ENCODE data around the gene USP3. TPM values are rescaled to one million over a fixed set of nuclear protein-coding genes. Genes with fewer than 3 reads are reported as not detected.

USP3 gene, protein sequence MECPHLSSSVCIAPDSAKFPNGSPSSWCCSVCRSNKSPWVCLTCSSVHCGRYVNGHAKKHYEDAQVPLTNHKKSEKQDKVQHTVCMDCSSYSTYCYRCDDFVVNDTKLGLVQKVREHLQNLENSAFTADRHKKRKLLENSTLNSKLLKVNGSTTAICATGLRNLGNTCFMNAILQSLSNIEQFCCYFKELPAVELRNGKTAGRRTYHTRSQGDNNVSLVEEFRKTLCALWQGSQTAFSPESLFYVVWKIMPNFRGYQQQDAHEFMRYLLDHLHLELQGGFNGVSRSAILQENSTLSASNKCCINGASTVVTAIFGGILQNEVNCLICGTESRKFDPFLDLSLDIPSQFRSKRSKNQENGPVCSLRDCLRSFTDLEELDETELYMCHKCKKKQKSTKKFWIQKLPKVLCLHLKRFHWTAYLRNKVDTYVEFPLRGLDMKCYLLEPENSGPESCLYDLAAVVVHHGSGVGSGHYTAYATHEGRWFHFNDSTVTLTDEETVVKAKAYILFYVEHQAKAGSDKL
- total RNA-seq (10 to 100 TPM; 41.5 to 76.0 (median 62.9) TPM), polyA plus RNA-seq (10 to 100 TPM; 21.1 to 35.9 TPM)
- long read RNA-seq, donor 1, full-length matches to known transcripts: 47 of 86 reads
- long read RNA-seq, donor 1, partial matches to known transcripts: 18 of 86 reads
- long read RNA-seq, donor 1, other reads (novel, unspliced or antisense): 21 of 86 reads
- long read RNA-seq, donor 2, partial matches to known transcripts: 0 of 5 reads
- long read RNA-seq, donor 2, other reads (novel, unspliced or antisense): 0 of 5 reads
- long read RNA-seq, donor 3, full-length matches to known transcripts: 47 of 60 reads
- long read RNA-seq, donor 3, partial matches to known transcripts: 2 of 60 reads
- long read RNA-seq, donor 3, other reads (novel, unspliced or antisense): 11 of 60 reads

DNA sequence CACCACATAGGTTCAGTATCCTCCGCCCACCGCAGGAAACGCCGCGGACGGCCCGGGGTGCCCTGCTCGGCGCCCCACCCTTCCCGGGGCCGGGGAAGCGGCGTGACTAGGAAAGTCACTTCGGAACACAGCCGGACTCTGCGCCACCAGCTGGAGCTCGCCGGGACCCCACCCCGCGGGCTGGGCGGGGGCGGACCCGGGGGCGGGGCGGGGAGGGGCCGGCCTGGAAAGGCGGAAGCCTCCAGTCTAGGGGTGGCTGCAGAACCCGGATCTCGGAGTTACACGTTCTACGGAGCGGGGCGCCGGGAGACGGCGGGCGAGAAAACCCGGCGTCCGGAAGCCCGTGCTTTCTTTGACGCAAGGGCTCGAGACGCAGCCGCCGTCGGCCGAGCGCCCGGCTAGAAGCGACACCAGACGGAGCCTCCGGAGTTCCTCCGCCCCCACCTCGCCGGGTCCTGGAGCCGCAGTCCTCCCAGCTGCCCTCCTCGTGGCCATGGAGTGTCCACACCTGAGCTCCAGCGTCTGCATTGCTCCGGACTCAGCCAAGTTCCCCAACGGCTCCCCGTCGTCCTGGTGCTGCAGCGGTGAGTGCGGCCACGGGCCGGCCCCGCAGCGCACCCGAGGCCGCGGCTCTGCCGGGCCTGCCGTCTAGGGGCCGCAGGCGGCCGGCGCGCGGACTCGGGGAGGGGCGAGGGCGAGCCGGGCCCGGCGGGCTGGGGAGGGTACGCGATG, at the start of gene USP3:
TSS of gene USP3 (plus strand) at position 347 of the 732 bp plus-strand sequence. CDS start at position 494, 147 bp downstream.
- peak within 1 kb of the TSS; percentile 91 to 97 for H3K27ac ChIP-seq
- TF ChIP-seq EP300 (IDR thresholded peaks at IDR 0.05) (no peak), POLR2A (IDR thresholded peaks at IDR 0.05) (peak; percentile 77)
- TF ChIP-seq, protein P1, sequence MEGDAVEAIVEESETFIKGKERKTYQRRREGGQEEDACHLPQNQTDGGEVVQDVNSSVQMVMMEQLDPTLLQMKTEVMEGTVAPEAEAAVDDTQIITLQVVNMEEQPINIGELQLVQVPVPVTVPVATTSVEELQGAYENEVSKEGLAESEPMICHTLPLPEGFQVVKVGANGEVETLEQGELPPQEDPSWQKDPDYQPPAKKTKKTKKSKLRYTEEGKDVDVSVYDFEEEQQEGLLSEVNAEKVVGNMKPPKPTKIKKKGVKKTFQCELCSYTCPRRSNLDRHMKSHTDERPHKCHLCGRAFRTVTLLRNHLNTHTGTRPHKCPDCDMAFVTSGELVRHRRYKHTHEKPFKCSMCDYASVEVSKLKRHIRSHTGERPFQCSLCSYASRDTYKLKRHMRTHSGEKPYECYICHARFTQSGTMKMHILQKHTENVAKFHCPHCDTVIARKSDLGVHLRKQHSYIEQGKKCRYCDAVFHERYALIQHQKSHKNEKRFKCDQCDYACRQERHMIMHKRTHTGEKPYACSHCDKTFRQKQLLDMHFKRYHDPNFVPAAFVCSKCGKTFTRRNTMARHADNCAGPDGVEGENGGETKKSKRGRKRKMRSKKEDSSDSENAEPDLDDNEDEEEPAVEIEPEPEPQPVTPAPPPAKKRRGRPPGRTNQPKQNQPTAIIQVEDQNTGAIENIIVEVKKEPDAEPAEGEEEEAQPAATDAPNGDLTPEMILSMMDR (IDR thresholded peaks at IDR 0.05): peak in 2 of 3 donors; percentile 46 to 64
- peaks cover 14% of the 10 kb centered on the region for H3K4me1 ChIP-seq (ENCODE audit: insufficient read depth)
- no peaks in the 10 kb centered on the region for H3K9me3 ChIP-seq
- intact Hi-C loops (cut with DNase I): loop anchor here in 3 of 4 donors (1.0 to 10.0 kb wide), 4 partner anchors 15 to 100 kb away; partner anchors contain the start of gene FBXL22 (in 1 of the 3)
- peak within 1 kb of the TSS; percentile 72 for H3K4me3 ChIP-seq
- H3K27me3 ChIP-seq: no peaks in the 10 kb centered on the region
- peak; percentile 92 to 98 (median 94) for DNase-seq
- H3K36me3 ChIP-seq: no peaks in the 10 kb centered on the region
- 0 to 1% (median 0%) methylated on average over 74 to 88 of the region's 88 CpGs for WGBS, 3 donors

DNA sequence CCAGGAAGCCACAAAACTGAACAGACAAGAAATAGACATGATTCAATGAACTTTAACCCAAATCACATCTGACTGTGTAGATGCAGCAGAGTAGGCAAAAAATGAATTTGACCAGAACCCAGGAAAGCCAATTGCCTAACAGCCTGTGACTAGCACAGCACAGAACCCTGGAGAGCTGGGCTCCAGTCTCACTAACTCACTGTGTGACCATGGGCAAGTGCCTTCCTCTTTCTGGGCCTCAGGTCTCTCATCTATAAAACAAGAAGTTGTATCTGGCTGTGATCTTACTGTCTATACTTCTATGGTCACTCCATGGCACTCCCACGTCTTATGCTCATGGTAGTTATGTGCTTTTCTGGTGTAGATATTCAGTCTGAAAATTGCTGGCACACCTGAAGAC, 48.1 kb upstream of the USP3 start:
- intact Hi-C loops (cut with DNase I): no loop called here
- no peak overlapping the region for H3K4me3 ChIP-seq
- no peaks in the 10 kb centered on the region for H3K36me3 ChIP-seq
- H3K27ac ChIP-seq: no peak overlapping the region
- no peaks in the 10 kb centered on the region for H3K4me1 ChIP-seq (ENCODE audit: insufficient read depth)
- 83 to 100% (median 84%) methylated on average over 1 of the region's 1 CpG for WGBS, 3 donors
- TF ChIP-seq POLR2A (IDR thresholded peaks at IDR 0.05) (no peak), EP300 (IDR thresholded peaks at IDR 0.05) (no peak)
- TF ChIP-seq, protein P1 (IDR thresholded peaks at IDR 0.05): no peak
- DNase-seq: no peak
- H3K9me3 ChIP-seq: no peaks in the 10 kb centered on the region
- no peaks in the 10 kb centered on the region for H3K27me3 ChIP-seq

DNA sequence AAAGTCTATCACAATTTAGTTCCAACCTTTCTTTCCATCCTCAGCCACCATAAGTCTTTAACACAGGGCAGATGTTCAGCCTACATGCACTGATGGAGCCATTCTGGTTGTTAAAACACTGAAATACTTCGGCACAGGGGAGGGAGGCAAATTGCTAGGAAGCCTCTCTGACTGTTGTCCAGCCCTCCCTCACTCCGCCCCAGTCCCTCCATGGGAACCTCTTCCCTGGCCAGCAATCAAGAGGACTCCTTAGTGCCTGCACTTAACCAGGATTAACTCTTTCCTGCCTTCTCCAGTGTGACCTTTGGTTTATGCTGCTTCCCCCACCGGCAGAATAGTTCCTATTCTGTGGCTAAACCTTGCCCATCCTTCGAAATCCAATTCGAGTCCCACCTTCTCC, 47.0 kb upstream of the USP3 start:
- WGBS, 3 donors: 41 to 46% (median 43%) methylated on average over 5 of the region's 5 CpGs
- no peaks in the 10 kb centered on the region for H3K4me1 ChIP-seq (ENCODE audit: insufficient read depth)
- no peaks in the 10 kb centered on the region for H3K9me3 ChIP-seq
- intact Hi-C loops (cut with DNase I): no loop called here
- H3K4me3 ChIP-seq: no peak overlapping the region
- no peak for DNase-seq
- H3K36me3 ChIP-seq: no peaks in the 10 kb centered on the region
- TF ChIP-seq EP300 (IDR thresholded peaks at IDR 0.05) (no peak), POLR2A (IDR thresholded peaks at IDR 0.05) (no peak)
- TF ChIP-seq, protein P1 (IDR thresholded peaks at IDR 0.05): no peak
- no peak overlapping the region for H3K27ac ChIP-seq
- H3K27me3 ChIP-seq: no peaks in the 10 kb centered on the region

DNA sequence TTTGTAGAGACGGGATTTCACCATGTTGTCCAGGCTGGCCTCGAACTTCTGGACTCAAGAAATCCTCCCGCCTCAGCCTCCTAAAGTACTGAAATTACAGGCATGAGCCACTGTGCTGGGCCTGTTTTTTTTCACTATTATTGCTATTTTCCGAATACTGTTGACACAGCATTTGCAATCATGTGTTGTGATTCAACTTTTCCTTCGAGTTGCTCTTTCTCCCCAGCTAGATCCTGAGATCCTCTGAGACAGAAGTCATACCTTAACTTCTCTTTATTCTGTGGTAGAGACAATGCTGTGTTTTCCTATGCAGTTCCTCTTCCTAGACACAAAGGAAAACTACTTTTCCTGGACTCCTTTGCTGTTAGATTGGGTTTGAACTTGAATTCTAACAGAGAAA, 46.4 kb upstream of the USP3 start:
- Histone ChIP-seq H3K27me3 (no peaks in the 10 kb centered on the region), H3K4me3 (no peak overlapping the region), H3K9me3 (no peaks in the 10 kb centered on the region), H3K36me3 (no peaks in the 10 kb centered on the region), H3K27ac (no peak overlapping the region), H3K4me1 (ENCODE audit: insufficient read depth) (no peaks in the 10 kb centered on the region)
- 83 to 90% (median 84%) methylated on average over 5 of the region's 5 CpGs for WGBS, 3 donors
- no peak for DNase-seq
- intact Hi-C loops (cut with DNase I): no loop called here
- TF ChIP-seq, protein P1 (IDR thresholded peaks at IDR 0.05): no peak
- TF ChIP-seq EP300 (IDR thresholded peaks at IDR 0.05) (no peak), POLR2A (IDR thresholded peaks at IDR 0.05) (no peak)
